ENCODE measurements around the gene VPREB3.

DNA sequence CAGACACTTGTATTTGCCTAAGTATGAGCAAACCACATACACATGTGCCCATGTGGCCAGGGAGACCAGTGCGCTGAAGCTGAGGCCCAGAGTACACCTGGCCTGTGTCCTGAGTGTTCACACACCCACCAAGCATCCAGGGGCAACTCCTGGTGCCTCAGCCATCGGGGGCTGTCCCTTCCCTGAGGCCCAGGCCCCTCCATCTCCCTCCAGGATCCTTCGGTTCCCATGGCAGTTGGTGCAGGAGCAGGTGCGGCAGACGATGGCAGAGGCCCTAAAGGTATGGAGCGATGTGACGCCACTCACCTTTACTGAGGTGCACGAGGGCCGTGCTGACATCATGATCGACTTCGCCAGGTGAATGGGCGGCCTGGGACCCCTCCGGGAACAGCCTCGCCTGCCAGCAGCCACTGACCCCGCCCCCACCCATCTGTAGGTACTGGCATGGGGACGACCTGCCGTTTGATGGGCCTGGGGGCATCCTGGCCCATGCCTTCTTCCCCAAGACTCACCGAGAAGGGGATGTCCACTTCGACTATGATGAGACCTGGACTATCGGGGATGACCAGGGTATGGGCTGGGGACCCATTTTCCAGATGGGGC lies 26.0 kb upstream of the VPREB3 start:
- TF ChIP-seq, protein P1, sequence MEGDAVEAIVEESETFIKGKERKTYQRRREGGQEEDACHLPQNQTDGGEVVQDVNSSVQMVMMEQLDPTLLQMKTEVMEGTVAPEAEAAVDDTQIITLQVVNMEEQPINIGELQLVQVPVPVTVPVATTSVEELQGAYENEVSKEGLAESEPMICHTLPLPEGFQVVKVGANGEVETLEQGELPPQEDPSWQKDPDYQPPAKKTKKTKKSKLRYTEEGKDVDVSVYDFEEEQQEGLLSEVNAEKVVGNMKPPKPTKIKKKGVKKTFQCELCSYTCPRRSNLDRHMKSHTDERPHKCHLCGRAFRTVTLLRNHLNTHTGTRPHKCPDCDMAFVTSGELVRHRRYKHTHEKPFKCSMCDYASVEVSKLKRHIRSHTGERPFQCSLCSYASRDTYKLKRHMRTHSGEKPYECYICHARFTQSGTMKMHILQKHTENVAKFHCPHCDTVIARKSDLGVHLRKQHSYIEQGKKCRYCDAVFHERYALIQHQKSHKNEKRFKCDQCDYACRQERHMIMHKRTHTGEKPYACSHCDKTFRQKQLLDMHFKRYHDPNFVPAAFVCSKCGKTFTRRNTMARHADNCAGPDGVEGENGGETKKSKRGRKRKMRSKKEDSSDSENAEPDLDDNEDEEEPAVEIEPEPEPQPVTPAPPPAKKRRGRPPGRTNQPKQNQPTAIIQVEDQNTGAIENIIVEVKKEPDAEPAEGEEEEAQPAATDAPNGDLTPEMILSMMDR (IDR thresholded peaks at IDR 0.05): no peak
- TF ChIP-seq POLR2A (IDR thresholded peaks at IDR 0.05): no peak

Measured in adrenal gland (tissue), 5 donors.